Cardiac muscle cell (in vitro differentiated cells and primary cell): ENCODE data around the gene IGF2BP3. TPM values are rescaled to one million over a fixed set of nuclear protein-coding genes. Genes with fewer than 3 reads are reported as not detected.
A peak's percentile ranks its signal among the peaks of the same experiment; 100 is the strongest.

ENCODE experiments used
- DNase-seq, 2 donors: peaks; one replicate each; pipeline versions ENCODE4 v3.0.0 to v3.0.0-alpha.2; 2010 to 2017; ENCODE audit warnings: low read depth in 1 of 2, low spot score in 1 of 2
- H3K27ac ChIP-seq: fragments of 200-600 bp; sonication (generic); 2 replicates; pipeline ENCODE4 v1.5.1; 2016
- H3K27me3 ChIP-seq: fragments of 200-600 bp; sonication (generic); 2 replicates; pipeline ENCODE4 v1.6.0; 2016; ENCODE audit warnings: control low read depth
- H3K36me3 ChIP-seq: fragments of 200-600 bp; sonication (generic); 2 replicates; pipeline ENCODE4 v1.5.1; 2016; ENCODE audit warnings: control low read depth
- H3K4me1 ChIP-seq: fragments of 200-600 bp; sonication (generic); 2 replicates; pipeline ENCODE4 v1.8.1; 2017; ENCODE audit warnings: low read depth, mild to moderate bottlenecking, mixed run types
- H3K4me3 ChIP-seq: fragments of 200-600 bp; sonication (generic); 2 replicates; pipeline ENCODE4 v1.5.1; 2016; ENCODE audit warnings: mild to moderate bottlenecking
- H3K9me3 ChIP-seq: fragments of 200-600 bp; sonication (generic); 2 replicates; pipeline ENCODE4 v1.5.1; 2017; ENCODE audit warnings: low read depth, mild to moderate bottlenecking, control low read depth
- polyA plus RNA-seq: library from polyadenylated mRNA; unstranded; fragments of >200 nt; fragmentation: Nextera tagmentation; extraction: Ambion mirVana; gene quantifications from 2 replicates; pipeline ENCODE4 v1.2.1, GENCODE V29; 2016
- total RNA-seq: library from RNA; depleted of rRNA; stranded (reverse); fragments of >200 nt; gene quantifications from 2 replicates; pipeline ENCODE4 v1.2.3, GENCODE V29; 2016
- TF ChIP-seq, protein P1 (sequence below): IDR thresholded peaks from 2 replicates; pipeline ENCODE4 v1.5.1; 2012; ENCODE audit warnings: low read depth, mild to moderate bottlenecking, low read length

The IGF2BP3 gene
- total and polyA plus RNA-seq, 2 experiments from 2014 or later: 30.5 to 59.3 TPM

DNA sequence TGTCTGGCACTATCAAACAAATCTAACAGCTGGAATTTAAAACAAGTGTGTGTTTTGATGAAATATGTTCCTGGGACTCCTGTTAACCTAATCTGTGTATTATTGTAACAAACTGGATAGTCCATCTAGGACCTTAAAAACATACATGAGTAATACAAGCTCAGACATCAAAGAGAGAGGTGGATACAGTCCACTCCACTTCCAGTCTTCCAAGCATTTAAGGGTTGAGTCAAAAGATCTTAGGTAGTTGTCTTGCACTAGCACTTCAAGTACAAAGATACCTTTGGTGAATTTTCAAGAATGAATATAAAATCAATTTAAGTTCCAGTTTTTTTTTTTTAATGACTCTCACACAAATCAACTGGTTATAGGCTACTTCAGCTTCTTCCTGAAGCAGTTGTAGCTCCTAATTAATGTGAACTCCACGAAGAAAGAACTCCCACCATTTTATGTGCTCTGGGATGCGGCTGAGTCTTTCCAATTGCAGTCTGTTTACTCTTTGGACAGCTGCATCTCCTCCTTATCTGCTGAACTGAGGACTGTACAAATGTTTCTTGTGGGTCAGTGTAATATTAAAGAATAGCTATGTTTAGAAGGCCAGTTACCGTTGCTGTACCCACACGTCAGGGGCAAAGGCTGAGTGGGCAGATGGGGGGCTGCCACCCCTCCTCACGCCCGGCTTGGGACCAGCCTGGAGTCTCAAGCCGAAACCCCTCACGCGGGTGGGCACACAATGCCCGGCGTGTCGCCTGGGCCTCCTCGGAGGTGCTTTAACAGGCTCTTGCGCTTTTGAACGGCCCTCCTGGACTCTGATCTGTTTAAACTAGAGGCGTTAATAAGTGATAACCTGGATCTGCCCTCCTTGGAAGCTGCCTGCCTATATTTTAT lies 2.9 kb upstream of the IGF2BP3 start:
- Histone ChIP-seq H3K9me3 (no peaks in the 10 kb centered on the region), H3K27me3 (no peaks in the 10 kb centered on the region), H3K36me3 (no peaks in the 10 kb centered on the region), H3K4me1 (peaks cover 20% of the 10 kb centered on the region), H3K4me3 (peak overlapping the region; percentile 72), H3K27ac (peak overlapping the region; percentile 96)
- DNase-seq: no peak
- TF ChIP-seq, protein P1, sequence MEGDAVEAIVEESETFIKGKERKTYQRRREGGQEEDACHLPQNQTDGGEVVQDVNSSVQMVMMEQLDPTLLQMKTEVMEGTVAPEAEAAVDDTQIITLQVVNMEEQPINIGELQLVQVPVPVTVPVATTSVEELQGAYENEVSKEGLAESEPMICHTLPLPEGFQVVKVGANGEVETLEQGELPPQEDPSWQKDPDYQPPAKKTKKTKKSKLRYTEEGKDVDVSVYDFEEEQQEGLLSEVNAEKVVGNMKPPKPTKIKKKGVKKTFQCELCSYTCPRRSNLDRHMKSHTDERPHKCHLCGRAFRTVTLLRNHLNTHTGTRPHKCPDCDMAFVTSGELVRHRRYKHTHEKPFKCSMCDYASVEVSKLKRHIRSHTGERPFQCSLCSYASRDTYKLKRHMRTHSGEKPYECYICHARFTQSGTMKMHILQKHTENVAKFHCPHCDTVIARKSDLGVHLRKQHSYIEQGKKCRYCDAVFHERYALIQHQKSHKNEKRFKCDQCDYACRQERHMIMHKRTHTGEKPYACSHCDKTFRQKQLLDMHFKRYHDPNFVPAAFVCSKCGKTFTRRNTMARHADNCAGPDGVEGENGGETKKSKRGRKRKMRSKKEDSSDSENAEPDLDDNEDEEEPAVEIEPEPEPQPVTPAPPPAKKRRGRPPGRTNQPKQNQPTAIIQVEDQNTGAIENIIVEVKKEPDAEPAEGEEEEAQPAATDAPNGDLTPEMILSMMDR: no peak

DNA sequence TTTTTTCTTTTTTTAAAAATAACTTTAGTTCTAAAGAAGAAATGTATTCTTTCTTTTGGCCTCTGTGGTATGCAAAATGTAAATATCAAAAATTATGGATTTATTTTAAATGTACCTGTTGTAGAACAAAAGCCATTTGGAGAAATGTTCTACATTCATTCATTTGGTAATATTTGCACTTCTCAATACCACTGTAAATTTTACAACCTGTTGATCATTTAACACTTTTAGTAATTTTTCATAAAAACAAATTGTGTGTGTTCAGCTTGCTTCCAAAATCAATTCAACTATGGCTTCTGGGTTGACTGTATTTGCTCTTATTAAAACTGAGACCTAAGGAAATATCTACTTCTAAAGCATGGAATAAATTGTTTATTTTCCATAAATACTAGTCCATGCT lies 2.3 kb upstream of the IGF2BP3 start:
- peak overlapping the region; percentile 72 for H3K4me3 ChIP-seq
- no peaks in the 10 kb centered on the region for H3K36me3 ChIP-seq
- no peaks in the 10 kb centered on the region for H3K9me3 ChIP-seq
- no peak for DNase-seq
- H3K4me1 ChIP-seq: peaks cover 20% of the 10 kb centered on the region
- H3K27me3 ChIP-seq: no peaks in the 10 kb centered on the region
- H3K27ac ChIP-seq: peak overlapping the region; percentile 96
- TF ChIP-seq, protein P1: no peak

DNA sequence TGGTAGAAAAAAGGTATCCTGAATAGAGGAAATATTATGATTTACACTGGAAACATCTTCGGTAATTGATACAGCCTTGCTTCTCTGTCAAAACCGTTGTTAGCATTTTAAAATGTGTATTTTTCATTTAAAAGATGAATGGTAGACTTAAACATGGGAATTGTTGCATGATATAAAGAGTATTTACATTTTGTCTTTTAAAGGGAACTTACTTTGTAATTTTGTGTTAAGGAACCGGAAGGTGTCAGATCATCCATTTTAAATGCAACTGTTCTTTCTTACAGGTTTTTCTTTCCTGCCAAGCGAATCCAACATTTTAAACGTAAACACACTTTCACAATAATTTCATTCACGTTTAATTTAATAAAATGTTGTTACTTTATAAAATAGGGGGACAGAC lies 1.8 kb upstream of the IGF2BP3 start:
- Histone ChIP-seq H3K4me1 (peaks cover 18% of the 10 kb centered on the region), H3K9me3 (no peaks in the 10 kb centered on the region), H3K27me3 (no peaks in the 10 kb centered on the region), H3K4me3 (peak overlapping the region; percentile 72), H3K36me3 (no peaks in the 10 kb centered on the region), H3K27ac (peak overlapping the region; percentile 96)
- TF ChIP-seq, protein P1: no peak
- no peak for DNase-seq

DNA sequence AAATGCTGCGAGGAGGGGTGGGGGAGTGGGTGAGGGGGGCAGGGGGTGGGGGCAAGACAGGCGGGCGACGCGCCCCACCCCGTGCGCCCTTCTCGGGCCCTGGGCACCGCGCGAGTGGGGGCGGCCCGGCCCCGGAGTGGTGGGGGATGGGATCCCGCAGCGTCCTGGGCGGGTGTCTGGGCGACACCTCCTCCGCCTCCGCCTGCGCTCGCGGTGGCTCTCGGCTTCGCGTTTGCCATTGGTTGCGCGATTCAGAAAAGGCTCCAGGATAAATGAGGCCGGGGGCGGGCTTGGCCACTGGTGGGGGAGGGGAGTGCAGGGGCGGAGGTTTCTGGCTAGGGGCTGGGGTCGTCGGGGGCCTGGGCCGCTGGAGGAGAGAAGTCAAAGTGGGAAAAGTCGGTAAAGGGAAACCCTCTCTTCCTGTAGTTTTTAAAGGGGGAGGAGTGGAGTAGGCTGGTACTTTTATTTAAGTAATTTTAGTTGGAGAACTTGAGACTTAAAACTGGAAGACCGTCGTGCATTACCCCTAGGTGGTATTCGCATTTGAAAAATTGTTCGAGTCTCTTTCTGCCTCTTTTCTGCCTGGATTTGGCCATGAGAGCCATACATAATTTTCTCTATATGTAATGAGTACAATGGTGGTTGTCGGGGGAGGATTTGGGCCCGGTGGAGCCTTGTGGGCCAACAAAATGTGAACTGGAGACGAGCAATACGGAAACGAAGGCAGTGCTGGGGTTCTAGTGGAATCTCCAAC lies 992 bp upstream of the IGF2BP3 start:
- TF ChIP-seq, protein P1: no peak
- Histone ChIP-seq H3K27me3 (no peaks in the 10 kb centered on the region), H3K4me3 (peak overlapping the region; percentile 72), H3K27ac (peak overlapping the region; percentile 96), H3K4me1 (peaks cover 18% of the 10 kb centered on the region), H3K9me3 (no peaks in the 10 kb centered on the region), H3K36me3 (no peaks in the 10 kb centered on the region)
- DNase-seq: peak; percentile 82 to 95

DNA sequence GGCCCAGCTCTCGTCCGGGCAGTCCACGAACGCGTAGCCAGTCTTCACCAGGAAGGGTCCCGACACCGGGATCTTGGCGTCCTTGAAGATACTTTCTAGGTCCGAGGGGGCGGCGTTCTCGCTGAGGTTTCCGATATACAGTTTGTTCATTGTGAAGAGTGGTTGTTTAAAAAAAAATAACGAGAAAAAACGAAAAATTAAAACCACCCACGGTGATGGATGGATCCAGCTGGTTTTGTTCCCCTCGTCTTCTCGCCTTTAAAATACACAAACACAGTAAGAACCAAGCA lies 385 bp downstream of the IGF2BP3 start:
- H3K4me3 ChIP-seq: peak overlapping the region; percentile 72
- TF ChIP-seq, protein P1: no peak
- peak overlapping the region; percentile 96 for H3K27ac ChIP-seq
- H3K27me3 ChIP-seq: no peaks in the 10 kb centered on the region
- H3K36me3 ChIP-seq: no peaks in the 10 kb centered on the region
- H3K9me3 ChIP-seq: no peaks in the 10 kb centered on the region
- DNase-seq: no peak
- peaks cover 19% of the 10 kb centered on the region for H3K4me1 ChIP-seq
